Measurements from ENCODE around the gene ADGRA1.

ADGRA1 gene

GRCh38 chr10:133158756-133159610 lies 71.3 kb downstream of the ADGRA1 start:
- TF ChIP-seq EP300 (IDR thresholded peaks at IDR 0.05; ENCODE audit: borderline replicate concordance), result no peak
- no peak for TF ChIP-seq TEAD4 (IDR thresholded peaks at IDR 0.05)
- no peak for TF ChIP-seq TCF12 (IDR thresholded peaks at IDR 0.05; ENCODE audit: low read depth)
- TF ChIP-seq EGR1 (IDR thresholded peaks at IDR 0.05), result no peak
- no peak for TF ChIP-seq YY1 (IDR thresholded peaks at IDR 0.05; ENCODE audit: low read depth)
- TF ChIP-seq CREB1 (IDR thresholded peaks at IDR 0.05; ENCODE audit: low read depth), result no peak
- TF ChIP-seq CEBPB (IDR thresholded peaks at IDR 0.05), result no peak
- TF ChIP-seq USF1 (IDR thresholded peaks at IDR 0.05), result no peak
- no peak for TF ChIP-seq REST (IDR thresholded peaks at IDR 0.05; ENCODE audit: low read depth)
- no peak for TF ChIP-seq MAX (IDR thresholded peaks at IDR 0.05)
- TF ChIP-seq FOXM1 (IDR thresholded peaks at IDR 0.05; ENCODE audit: borderline replicate concordance, low read depth), result no peak
- no peak for TF ChIP-seq RAD21 (IDR thresholded peaks at IDR 0.05; ENCODE audit: low read depth)
- no peak for TF ChIP-seq TAF1 (IDR thresholded peaks at IDR 0.05; ENCODE audit: low read depth)
- peak; percentile 1; the same call in 1 of the 2 replicates for TF ChIP-seq ZBTB7A (IDR thresholded peaks at IDR 0.05; ENCODE audit: low read depth)
- TF ChIP-seq NFIC (IDR thresholded peaks at IDR 0.05), result 0 out of 2 replicates have a peak, but pooled peaks have one; percentile 18

GRCh38 chr10:133159611-133159949 lies 71.9 kb downstream of the ADGRA1 start:
- TF ChIP-seq MAX (IDR thresholded peaks at IDR 0.05) (no peak), RAD21 (IDR thresholded peaks at IDR 0.05; ENCODE audit: low read depth) (no peak), ZBTB7A (IDR thresholded peaks at IDR 0.05; ENCODE audit: low read depth) (peak; percentile 63)

- TF ChIP-seq EGR1 (IDR thresholded peaks at IDR 0.05), result 0 out of 2 replicates have a peak, but pooled peaks have one; percentile 30
- TF ChIP-seq NFIC (IDR thresholded peaks at IDR 0.05), result no peak
- TF ChIP-seq YY1 (IDR thresholded peaks at IDR 0.05; ENCODE audit: low read depth), result no peak
- TF ChIP-seq ZBTB7A (IDR thresholded peaks at IDR 0.05; ENCODE audit: low read depth), result peak; percentile 71
- no peak for TF ChIP-seq EP300 (IDR thresholded peaks at IDR 0.05; ENCODE audit: borderline replicate concordance)
These were observed 72.5 kb downstream of the ADGRA1 start, which contains the start of gene KNDC1 for GRCh38 chr10:133159950-133160825. Gene KNDC1, plus strand, starts transcription at chr10:133160219. Its CDS starts 249 bp downstream, at chr10:133160468.

- TF ChIP-seq USF1 (IDR thresholded peaks at IDR 0.05), result no peak
- TF ChIP-seq EGR1 (IDR thresholded peaks at IDR 0.05), result 0 out of 2 replicates have a peak, but pooled peaks have one; percentile 3
- TF ChIP-seq NFIC (IDR thresholded peaks at IDR 0.05), result no peak
- no peak for TF ChIP-seq EP300 (IDR thresholded peaks at IDR 0.05; ENCODE audit: borderline replicate concordance)
- TF ChIP-seq MAX (IDR thresholded peaks at IDR 0.05), result no peak
These were observed 73.2 kb downstream of the ADGRA1 start for GRCh38 chr10:133160826-133161471.

GRCh38 chr10:133161486-133162109 lies 73.9 kb downstream of the ADGRA1 start:
- TF ChIP-seq TAF1 (IDR thresholded peaks at IDR 0.05; ENCODE audit: low read depth) (no peak), MAX (IDR thresholded peaks at IDR 0.05) (no peak), NFIC (IDR thresholded peaks at IDR 0.05) (no peak), EGR1 (IDR thresholded peaks at IDR 0.05) (no peak), FOXM1 (IDR thresholded peaks at IDR 0.05; ENCODE audit: borderline replicate concordance, low read depth) (no peak), YY1 (IDR thresholded peaks at IDR 0.05; ENCODE audit: low read depth) (no peak)

GRCh38 chr10:133162178-133162909 lies 74.6 kb downstream of the ADGRA1 start:
- TF ChIP-seq CEBPB (IDR thresholded peaks at IDR 0.05), result peak; percentile 63
- no peak for TF ChIP-seq CREB1 (IDR thresholded peaks at IDR 0.05; ENCODE audit: low read depth)
